Gastroesophageal sphincter (tissue), 3 donors: ENCODE results near the gene REEP6.

ENCODE experiments used
- CTCF ChIP-seq, 4 experiments: fragments of 200-600 bp in 2 of 4; fragments of 450-650 bp in 2 of 4; sonication (generic) in 1 of 4; IDR thresholded peaks; one replicate each; pipeline ENCODE4 v1.5.1; 2017 to 2019; ENCODE audit warnings: antibody characterized with exemption in 4 of 4, mild to moderate bottlenecking in 2 of 4, moderate library complexity in 2 of 4
- POLR2A ChIP-seq, 2 donors: fragments of 450-650 bp; IDR thresholded peaks; one replicate each; pipeline ENCODE4 v1.6.1; 2017; ENCODE audit warnings: antibody characterized with exemption in 2 of 2, mild to moderate bottlenecking in 2 of 2, moderate library complexity in 1 of 2

GRCh38 chr19:1492474-1493006, 1.6 kb downstream of the REEP6 start:
- TF ChIP-seq CTCF (IDR thresholded peaks at IDR 0.05) (no peak), POLR2A (IDR thresholded peaks at IDR 0.05) (no peak)
